A549 (cell line): ENCODE data around the gene BCAS3. TPM values are rescaled to one million over a fixed set of nuclear protein-coding genes. Genes with fewer than 3 reads are reported as not detected.

ENCODE experiments used
- ATAC-seq, 2 experiments: fragments of 200-7000 bp in 1 of 2; fragments of >200 bp in 1 of 2; cut with Nextera tagmentation in 1 of 2; cut with Tn5 transposase in 1 of 2; 3 replicates each; pipeline versions ENCODE4 v1.8.0 to v1.9.1; 2018 to 2020; ENCODE audit warnings: mild to moderate bottlenecking in 1 of 2, moderate library complexity in 1 of 2
- CTCF ChIA-PET: fragments of 300-600 bp; sonication (Branson Sonifier 250); formaldehyde crosslinking; extraction: SDS; loops from one replicate; lab custom pipeline; 2021; ENCODE audit warnings: antibody characterized with exemption, inconsistent platforms; lab: Yijun Ruan, JAX
- POLR2A ChIA-PET: fragments of 350-600 bp; formaldehyde crosslinking; extraction: SDS; loops from one replicate; lab custom pipeline; 2021; ENCODE audit warnings: antibody characterized with exemption, inconsistent platforms; lab: Yijun Ruan, JAX
- DNase-seq, 2 experiments: peaks; one replicate each; pipeline versions ENCODE4 v3.0.0 to v3.0.0-alpha.2; 2011 to 2016; ENCODE audit warnings: low read depth in 1 of 2, low spot score in 1 of 2
- FAIRE-seq: peaks from 2 replicates; lab custom pipeline; 2011; peaks lifted over from hg19 to GRCh38; lab: Jason Lieb, UNC
- H3K27ac ChIP-seq, 2 experiments: fragments of >200 bp; sonication (Bioruptor Twin); formaldehyde crosslinking; 3 replicates each; pipeline ENCODE4 v1.5.1; 2016 to 2017
- H3K4me1 ChIP-seq: fragments of >200 bp; sonication (Bioruptor Twin); formaldehyde crosslinking; 3 replicates; pipeline ENCODE4 v1.6.1; 2016
- H3K4me2 ChIP-seq: fragments of >200 bp; sonication (Bioruptor Twin); formaldehyde crosslinking; 3 replicates; pipeline ENCODE4 v1.6.1; 2016
- H3K4me3 ChIP-seq: fragments of >200 bp; sonication (Bioruptor Twin); formaldehyde crosslinking; 3 replicates; pipeline ENCODE4 v1.5.1; 2016
- H3K9me3 ChIP-seq: fragments of >200 bp; sonication (Bioruptor Twin); formaldehyde crosslinking; 3 replicates; pipeline ENCODE4 v1.6.1; 2016
- CBX2 ChIP-seq: fragments of 200-600 bp; sonication (generic); IDR thresholded peaks from 2 replicates; pipeline ENCODE4 v1.6.1; 2016; ENCODE audit warnings: low read depth, mild to moderate bottlenecking, borderline replicate concordance
- CEBPB ChIP-seq, 2 experiments: fragments of >200 bp in 1 of 2; sonication (Bioruptor Twin) in 1 of 2; formaldehyde crosslinking in 1 of 2; IDR thresholded peaks; 2 replicates each; pipeline ENCODE4 v1.6.1; 2012 to 2016
- CHD2 ChIP-seq: fragments of 150-350 bp; IDR thresholded peaks from 2 replicates; pipeline ENCODE4 v1.6.1; 2014; ENCODE audit warnings: low read length; ENCODE audit not compliant: partially characterized antibody
- CHD4 ChIP-seq: fragments of 200-600 bp; sonication (generic); IDR thresholded peaks from 2 replicates; pipeline ENCODE4 v1.6.1; 2016; ENCODE audit warnings: antibody characterized with exemption, mild to moderate bottlenecking, borderline replicate concordance
- EHF ChIP-seq: fragments of 250-450 bp; sonication (Bioruptor Pico); IDR thresholded peaks from 2 replicates; pipeline ENCODE4 v1.5.0; 2020; ENCODE audit warnings: mild to moderate bottlenecking
- EHMT2 ChIP-seq: fragments of 200-600 bp; sonication (generic); IDR thresholded peaks from 2 replicates; pipeline ENCODE4 v1.6.1; 2016; ENCODE audit warnings: antibody characterized with exemption, low read depth, mild to moderate bottlenecking, moderate library complexity
- EP300 ChIP-seq, 2 experiments: fragments of >200 bp; sonication (Bioruptor Twin); formaldehyde crosslinking; IDR thresholded peaks; 2 replicates in 1 of 2; 3 replicates in 1 of 2; pipeline ENCODE4 v1.6.1; 2016 to 2017
- FOSB ChIP-seq: fragments of 250-450 bp; sonication (Bioruptor Pico); IDR thresholded peaks from 2 replicates; pipeline ENCODE4 v1.5.0; 2020; ENCODE audit warnings: mild to moderate bottlenecking, moderate library complexity
- FOXS1 ChIP-seq: fragments of 250-450 bp; sonication (Bioruptor Pico); IDR thresholded peaks from 2 replicates; pipeline ENCODE4 v1.5.0; 2020; ENCODE audit warnings: mild to moderate bottlenecking, moderate library complexity
- HDAC2 ChIP-seq: fragments of 200-600 bp; sonication (generic); IDR thresholded peaks from 2 replicates; pipeline ENCODE4 v1.6.1; 2016
- HOXA7 ChIP-seq: fragments of 250-450 bp; sonication (Bioruptor Pico); IDR thresholded peaks from 2 replicates; pipeline ENCODE4 v1.5.0; 2020; ENCODE audit warnings: mild to moderate bottlenecking, moderate library complexity
- HOXB5 ChIP-seq: fragments of 250-450 bp; sonication (Bioruptor Pico); IDR thresholded peaks from 2 replicates; pipeline ENCODE4 v1.5.0; 2020; ENCODE audit warnings: mild to moderate bottlenecking, moderate library complexity
- JUN ChIP-seq, 2 experiments: fragments of >200 bp; sonication (Bioruptor Twin); formaldehyde crosslinking; IDR thresholded peaks; 2 replicates in 1 of 2; 3 replicates in 1 of 2; pipeline ENCODE4 v1.6.1; 2016 to 2017
- MAZ ChIP-seq: fragments of 150-350 bp; IDR thresholded peaks from 2 replicates; pipeline ENCODE4 v1.6.1; 2014; ENCODE audit warnings: antibody characterized with exemption, low read depth, low read length, borderline replicate concordance
- PHF8 ChIP-seq: fragments of 200-600 bp; sonication (generic); IDR thresholded peaks from 2 replicates; pipeline ENCODE4 v1.6.1; 2016; ENCODE audit warnings: low read depth, mild to moderate bottlenecking, antibody characterized with exemption, moderate library complexity, borderline replicate concordance
- POLR2A ChIP-seq: IDR thresholded peaks from 2 replicates; pipeline ENCODE4 v1.6.1; 2012; ENCODE audit warnings: mild to moderate bottlenecking, low read length
- RCOR1 ChIP-seq: fragments of 150-350 bp; IDR thresholded peaks from 2 replicates; pipeline ENCODE4 v1.6.1; 2014; ENCODE audit warnings: antibody characterized with exemption, low read length, low read depth
- RFX5 ChIP-seq: fragments of 450-650 bp; IDR thresholded peaks from 2 replicates; pipeline ENCODE4 v1.7.1; 2014; ENCODE audit warnings: antibody characterized with exemption, mild to moderate bottlenecking, moderate library complexity
- SMC3 ChIP-seq: fragments of >200 bp; sonication (Bioruptor Twin); formaldehyde crosslinking; IDR thresholded peaks from 3 replicates; pipeline ENCODE4 v1.6.1; 2018; ENCODE audit warnings: inconsistent platforms
- SREBF2 ChIP-seq: fragments of 450-650 bp; IDR thresholded peaks from 2 replicates; pipeline ENCODE4 v1.6.1; 2014; ENCODE audit warnings: mild to moderate bottlenecking, moderate library complexity
- TP53 ChIP-seq: fragments of 250-450 bp; sonication (Bioruptor Pico); IDR thresholded peaks from 2 replicates; pipeline ENCODE4 v1.5.0; 2021; ENCODE audit warnings: mild to moderate bottlenecking, moderate library complexity
- ZFP36 ChIP-seq: fragments of 450-650 bp; IDR thresholded peaks from 2 replicates; pipeline ENCODE4 v1.6.1; 2014; ENCODE audit warnings: borderline replicate concordance; ENCODE audit not compliant: partially characterized antibody
- ZNF302 ChIP-seq: fragments of 250-450 bp; sonication (Bioruptor Pico); IDR thresholded peaks from 2 replicates; pipeline ENCODE4 v1.9.0; 2021; ENCODE audit warnings: inconsistent platforms, mild to moderate bottlenecking, moderate library complexity
- WGBS: methylation state at CpG from one replicate; pipeline ENCODE4 v1.1.6; 2017; ENCODE audit errors: missing lambda C conversion rate; 5-methylcytosine and 5-hydroxymethylcytosine counted together
- polyA plus RNA-seq, 4 experiments: library from polyadenylated mRNA; depleted of rRNA in 3 of 4; stranded (reverse); fragments of >200 nt; fragmentation: RNase III in 1 of 4; extraction: RNeasy Plus Mini Kit Qiagen cat#74134 plus additional on column Dnase treatment in 1 of 4; gene quantifications; 2 replicates in 3 of 4; 3 replicates in 1 of 4; pipeline ENCODE4 v1.2.3, GENCODE V29; 2011 to 2017
- TF ChIP-seq, protein P1 (sequence below): fragments of >200 bp; sonication (Bioruptor Twin); formaldehyde crosslinking; IDR thresholded peaks from 3 replicates; pipeline ENCODE4 v1.6.1; 2016
- TF ChIP-seq, protein P2 (sequence below): fragments of 150-350 bp; IDR thresholded peaks from 2 replicates; pipeline ENCODE4 v1.6.1; 2014; ENCODE audit warnings: low read depth, mild to moderate bottlenecking, low read length

Gene BCAS3
- polyA plus RNA-seq, 2 of the 4 experiments (the other 2 are of a cell fraction) = 14.7 to 43.4 TPM

DNA sequence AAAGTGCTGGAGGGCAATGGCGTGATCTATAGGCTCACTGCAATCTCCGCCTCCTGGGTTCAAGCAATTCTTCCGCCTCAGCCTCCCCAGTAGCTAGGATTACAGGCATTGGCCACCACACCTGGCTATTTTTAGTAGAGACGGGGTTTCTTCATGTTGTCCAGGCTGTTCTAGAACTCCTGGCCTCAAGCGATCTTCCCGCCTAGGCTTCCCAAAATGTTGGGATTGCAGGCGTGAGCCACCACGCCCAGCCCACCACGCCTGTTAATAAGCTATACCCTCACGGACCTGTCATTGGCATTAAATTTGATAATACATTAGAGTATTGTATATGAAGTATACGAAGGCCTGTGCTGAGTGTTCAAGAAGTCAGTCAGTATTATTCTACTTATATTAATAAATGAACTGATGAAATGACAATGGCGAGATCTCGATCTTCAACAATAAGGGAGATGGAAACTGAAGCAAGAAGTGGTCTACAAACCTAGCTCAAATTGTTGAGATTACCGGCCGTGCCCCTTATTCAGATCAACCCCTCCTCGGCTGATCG is 818 bp upstream of the BCAS3 start:
- TF ChIP-seq FOSB (CRISPR knock-in tag) (no peak), CHD4 (no peak), PHF8 (peak; percentile 68), SMC3 (no peak), EHF (no peak), CBX2 (no peak), POLR2A (peak; percentile 11; the same call in 1 of the 2 replicates), HOXB5 (CRISPR knock-in tag) (no peak), CEBPB (IDR thresholded peaks at IDR 0.05) (no peak)
- TF ChIP-seq, protein P1, sequence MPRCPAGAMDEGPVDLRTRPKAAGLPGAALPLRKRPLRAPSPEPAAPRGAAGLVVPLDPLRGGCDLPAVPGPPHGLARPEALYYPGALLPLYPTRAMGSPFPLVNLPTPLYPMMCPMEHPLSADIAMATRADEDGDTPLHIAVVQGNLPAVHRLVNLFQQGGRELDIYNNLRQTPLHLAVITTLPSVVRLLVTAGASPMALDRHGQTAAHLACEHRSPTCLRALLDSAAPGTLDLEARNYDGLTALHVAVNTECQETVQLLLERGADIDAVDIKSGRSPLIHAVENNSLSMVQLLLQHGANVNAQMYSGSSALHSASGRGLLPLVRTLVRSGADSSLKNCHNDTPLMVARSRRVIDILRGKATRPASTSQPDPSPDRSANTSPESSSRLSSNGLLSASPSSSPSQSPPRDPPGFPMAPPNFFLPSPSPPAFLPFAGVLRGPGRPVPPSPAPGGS = peak; percentile 24; the same call in 1 of the 3 replicates
- POLR2A ChIA-PET = interaction anchor here (0.6 to 1.6 kb wide), 7 partner anchors 8 to 1484 kb away, joined by 3 to 8 read pairs (median 6); partner anchors contain the start of genes PPM1D and USP32
- no peaks in the 10 kb centered on the region for H3K9me3 ChIP-seq
- H3K4me1 ChIP-seq = peaks cover 9% of the 10 kb centered on the region; the same call in 2 of the 3 replicates
- peak overlapping the region; percentile 95 for H3K4me2 ChIP-seq
- peak overlapping the region; percentile 60 to 88 for H3K27ac ChIP-seq
- CTCF ChIA-PET = interaction anchor here (0.6 to 1.2 kb wide), 3 partner anchors 9 to 733 kb away, joined by 3 read pairs; no protein-coding TSS in a partner anchor
- H3K4me3 ChIP-seq = peak overlapping the region; percentile 81
- DNase-seq (no peak), ATAC-seq (peak in 1 of 2 experiments; percentile 1; a peak in 2 of 6 replicates), FAIRE-seq (no peak)
- WGBS = 33% methylated on average over 17 of the region's 17 CpGs

DNA sequence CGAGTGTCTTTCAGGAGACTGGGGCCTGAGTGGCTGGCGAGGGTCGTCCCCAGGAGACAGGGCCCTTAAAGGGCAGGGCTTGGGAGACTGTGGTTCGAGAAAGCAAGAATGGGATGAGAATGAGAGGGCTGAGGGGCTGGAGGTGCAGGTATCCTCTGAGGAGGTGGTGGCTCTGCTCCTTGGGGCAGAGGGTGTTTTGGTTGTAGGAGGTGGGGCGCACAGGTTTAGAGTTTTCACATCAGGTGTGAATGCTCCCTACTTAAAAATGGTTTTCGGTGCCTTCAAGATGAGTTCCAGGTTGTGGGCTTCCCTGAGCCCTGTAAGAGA is 430 bp downstream of the BCAS3 start:
- Histone ChIP-seq H3K4me1 (peaks cover 12% of the 10 kb centered on the region; the same call in 2 of the 3 replicates), H3K27ac (peak overlapping the region; percentile 73 to 88), H3K4me3 (peak overlapping the region; percentile 81), H3K4me2 (peak overlapping the region; percentile 82), H3K9me3 (no peaks in the 10 kb centered on the region)
- FAIRE-seq (no peak), DNase-seq (peak in 1 of 2 experiments; percentile 26), ATAC-seq (no peak)
- CTCF ChIA-PET = no interaction called here
- no peak for TF ChIP-seq EP300 (IDR thresholded peaks at IDR 0.05)
- no peak for TF ChIP-seq RFX5
- no peak for TF ChIP-seq RCOR1
- TF ChIP-seq TP53 (CRISPR knock-in tag) = no peak
- TF ChIP-seq HOXA7 (CRISPR knock-in tag) = no peak
- TF ChIP-seq FOXS1 = no peak
- no peak for TF ChIP-seq FOSB (CRISPR knock-in tag)
- TF ChIP-seq, protein P2, sequence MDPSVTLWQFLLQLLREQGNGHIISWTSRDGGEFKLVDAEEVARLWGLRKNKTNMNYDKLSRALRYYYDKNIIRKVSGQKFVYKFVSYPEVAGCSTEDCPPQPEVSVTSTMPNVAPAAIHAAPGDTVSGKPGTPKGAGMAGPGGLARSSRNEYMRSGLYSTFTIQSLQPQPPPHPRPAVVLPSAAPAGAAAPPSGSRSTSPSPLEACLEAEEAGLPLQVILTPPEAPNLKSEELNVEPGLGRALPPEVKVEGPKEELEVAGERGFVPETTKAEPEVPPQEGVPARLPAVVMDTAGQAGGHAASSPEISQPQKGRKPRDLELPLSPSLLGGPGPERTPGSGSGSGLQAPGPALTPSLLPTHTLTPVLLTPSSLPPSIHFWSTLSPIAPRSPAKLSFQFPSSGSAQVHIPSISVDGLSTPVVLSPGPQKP = no peak
- TF ChIP-seq CHD2 = no peak
- TF ChIP-seq EHMT2 = no peak
- TF ChIP-seq JUN (IDR thresholded peaks at IDR 0.05) = no peak
- no peak for TF ChIP-seq ZFP36
- no peak for TF ChIP-seq SREBF2
- no peak for TF ChIP-seq HOXB5 (CRISPR knock-in tag)
- TF ChIP-seq CEBPB (IDR thresholded peaks at IDR 0.05) = no peak
- TF ChIP-seq ZNF302 (CRISPR knock-in tag) = no peak
- no peak for TF ChIP-seq MAZ
- no peak for TF ChIP-seq HDAC2
- 13% methylated on average over 6 of the region's 6 CpGs for WGBS
- POLR2A ChIA-PET = interaction anchor here (0.7 to 1.6 kb wide), 7 partner anchors 9 to 286 kb away, joined by 3 to 8 read pairs (median 3); partner anchors contain the start of genes APPBP2, PPM1D and USP32
